HepG2 (cell line): ENCODE results near the gene P3H2. TPM values are rescaled to one million over a fixed set of nuclear protein-coding genes. Genes with fewer than 3 reads are reported as not detected.

ENCODE experiments used
- ATAC-seq: fragments of 200-7000 bp; cut with Tn5 transposase; 3 replicates; pipeline ENCODE4 v1.9.1; 2020; ENCODE audit warnings: mild to moderate bottlenecking, moderate library complexity
- BruUV-seq: library from RNA; stranded (reverse); fragments of 400-500 nt; replicated peaks from 2 replicates; lab custom pipeline; 2021; lab: Mats Ljungman, UMichigan
- CTCF ChIA-PET: fragments of 300-600 bp; formaldehyde crosslinking; extraction: SDS; loops from one replicate; lab custom pipeline; 2021; ENCODE audit warnings: low total read pairs, inconsistent platforms, low intra/inter-chr PET ratio; lab: Yijun Ruan, JAX
- POLR2A ChIA-PET: fragments of 350-600 bp; sonication (Branson Sonifier 250); formaldehyde crosslinking; loops from one replicate; lab custom pipeline; 2020; ENCODE audit warnings: antibody characterized with exemption, inconsistent platforms; lab: Yijun Ruan, JAX
- DNase-seq: peaks from one replicate; pipeline ENCODE4 v3.0.0-alpha.2; 2015; ENCODE audit warnings: low spot score
- FAIRE-seq: peaks from 3 replicates; lab custom pipeline; 2011; peaks lifted over from hg19 to GRCh38; lab: Jason Lieb, UNC
- H2AFZ ChIP-seq: one replicate; pipeline ENCODE4 v1.6.1; 2011; ENCODE audit warnings: low read length, inconsistent platforms
- H3K27ac ChIP-seq: fragments of 300-600 bp; 3 replicates; pipeline ENCODE4 v1.8.0; 2011; ENCODE audit warnings: mixed run types, mild to moderate bottlenecking, mixed read lengths, low read length, inconsistent platforms; ENCODE audit not compliant: insufficient read depth; ENCODE audit errors: extremely low read length
- H3K27me3 ChIP-seq, 2 experiments: fragments of 200-600 bp in 1 of 2; 2 replicates in 1 of 2; 3 replicates in 1 of 2; pipeline versions ENCODE4 v1.6.0 to v1.8.0; 2011; ENCODE audit warnings: low read length in 2 of 2, mild to moderate bottlenecking in 2 of 2, moderate library complexity in 2 of 2, inconsistent platforms in 1 of 2; ENCODE audit not compliant: insufficient read depth in 2 of 2, control insufficient read depth in 1 of 2
- H3K36me3 ChIP-seq, 2 experiments: fragments of 200-600 bp in 1 of 2; replicated peaks in 1 of 2; 2 replicates in 1 of 2; 3 replicates in 1 of 2; pipeline versions ENCODE4 v1.5.1 to v1.8.0; 2011; ENCODE audit warnings: low read length in 2 of 2, inconsistent platforms in 1 of 2; ENCODE audit not compliant: insufficient read depth in 2 of 2, control insufficient read depth in 1 of 2
- H3K4me1 ChIP-seq: 2 replicates; pipeline ENCODE4 v1.5.1; 2012; ENCODE audit warnings: low read length, inconsistent platforms; ENCODE audit not compliant: insufficient read depth
- H3K4me2 ChIP-seq: 2 replicates; pipeline ENCODE4 v1.6.0; 2011; ENCODE audit warnings: low read depth, low read length, inconsistent platforms
- H3K4me3 ChIP-seq, 3 experiments: fragments of 200-600 bp in 1 of 3; sonication (generic), shearing (Covaris generic) in 1 of 3; replicated peaks in 1 of 3; 2 replicates each; pipeline ENCODE4 v1.5.1; 2011 to 2016; ENCODE audit warnings: low read length in 3 of 3, inconsistent platforms in 2 of 3, low read depth in 2 of 3, mild to moderate bottlenecking in 2 of 3, control low read depth in 1 of 3, mixed read lengths in 1 of 3; ENCODE audit not compliant: insufficient read depth in 1 of 3
- H3K79me2 ChIP-seq: one replicate; pipeline ENCODE4 v1.6.1; 2011; ENCODE audit warnings: low read length, inconsistent platforms; ENCODE audit not compliant: insufficient read depth
- H3K9ac ChIP-seq: 2 replicates; pipeline ENCODE4 v1.6.0; 2011; ENCODE audit warnings: mild to moderate bottlenecking, low read depth, low read length, inconsistent platforms; ENCODE audit not compliant: insufficient read depth
- H3K9me3 ChIP-seq: 2 replicates; pipeline ENCODE4 v1.5.1; 2012; ENCODE audit warnings: mild to moderate bottlenecking, low read length
- H4K20me1 ChIP-seq: 2 replicates; pipeline ENCODE4 v1.6.0; 2011; ENCODE audit warnings: inconsistent platforms, mild to moderate bottlenecking, low read length, moderate library complexity; ENCODE audit not compliant: insufficient read depth
- CREM ChIP-seq, 2 experiments: sonication (generic) in 1 of 2; formaldehyde crosslinking in 1 of 2; IDR thresholded peaks; 2 replicates each; pipeline versions ENCODE4 v1.4.0 to v1.6.1; 2016 to 2020; ENCODE audit warnings: antibody characterized with exemption in 1 of 2, mild to moderate bottlenecking in 1 of 2, missing genetic modification reagents in 1 of 2
- ELF4 ChIP-seq: sonication (generic); formaldehyde crosslinking; IDR thresholded peaks from 2 replicates; pipeline ENCODE4 v1.5.0; 2020; ENCODE audit warnings: missing genetic modification reagents, mild to moderate bottlenecking, moderate library complexity, borderline replicate concordance
- GTF2F1 ChIP-seq: fragments of 150-350 bp; IDR thresholded peaks from 2 replicates; pipeline ENCODE4 v1.6.1; 2014; ENCODE audit warnings: low read length
- NFE2L2 ChIP-seq: fragments of 150-350 bp; IDR thresholded peaks from 2 replicates; pipeline ENCODE4 v1.6.1; 2014; ENCODE audit warnings: low read length
- NFIB ChIP-seq: sonication (generic); formaldehyde crosslinking; IDR thresholded peaks from 2 replicates; pipeline ENCODE4 v1.9.0; 2021; ENCODE audit warnings: missing genetic modification reagents, mild to moderate bottlenecking, borderline replicate concordance
- NFKBIZ ChIP-seq: IDR thresholded peaks from 2 replicates; pipeline ENCODE4 v1.6.1; 2018; ENCODE audit warnings: missing genetic modification reagents, missing compliant biosample characterization
- SMC3 ChIP-seq: IDR thresholded peaks from 2 replicates; pipeline ENCODE4 v1.6.1; 2011; ENCODE audit warnings: low read length, improper control_type of control experiment
- ZC3H13 ChIP-seq: sonication (generic); formaldehyde crosslinking; IDR thresholded peaks from 2 replicates; pipeline ENCODE4 v1.8.1; 2023; ENCODE audit warnings: mild to moderate bottlenecking, missing genetic modification reagents, moderate library complexity
- ZFP37 ChIP-seq: sonication (generic); formaldehyde crosslinking; IDR thresholded peaks from 2 replicates; pipeline ENCODE4 v1.4.0; 2020; ENCODE audit warnings: missing genetic modification reagents, borderline replicate concordance
- ZNF263 ChIP-seq: sonication (generic); formaldehyde crosslinking; IDR thresholded peaks from 2 replicates; pipeline ENCODE4 v1.4.0; 2020; ENCODE audit warnings: missing genetic modification reagents
- ZNF607 ChIP-seq: sonication (generic); formaldehyde crosslinking; IDR thresholded peaks from 2 replicates; pipeline ENCODE4 v1.5.1; 2020; ENCODE audit warnings: missing genetic modification reagents, mild to moderate bottlenecking, borderline replicate concordance
- ZSCAN21 ChIP-seq: sonication (generic); formaldehyde crosslinking; IDR thresholded peaks from 2 replicates; pipeline ENCODE4 v1.8.0; 2022; ENCODE audit warnings: mild to moderate bottlenecking, missing genetic modification reagents, moderate library complexity, borderline replicate concordance
- WGBS: methylation state at CpG from one replicate; pipeline ENCODE4 v1.1.6; 2017; ENCODE audit warnings: low lambda C conversion rate; 5-methylcytosine and 5-hydroxymethylcytosine counted together
- in situ Hi-C: cut with HindIII; loops from 2 replicates; pipeline ENCODE4 v1.10.0; 2017; ENCODE audit warnings: low pct_unique_long_range_greater_than_20kb; ENCODE audit not compliant: extremely low pct_ligation_motif_present
- intact Hi-C: fragments of 100-400 bp; cut with micrococcal nuclease; formaldehyde crosslinking; loops from one replicate; pipeline ENCODE4 v1.10.0; 2022; ENCODE audit not compliant: unreplicated experiment
- polyA plus RNA-seq, 8 experiments: library from polyadenylated mRNA; depleted of rRNA in 3 of 8; stranded (reverse) in 7 of 8; unstranded in 1 of 8; fragments of >200 nt; fragmentation: Illumina TruSeq in 4 of 8; extraction: Trizol in 4 of 8; gene quantifications; 2 replicates each; pipeline versions ENCODE4 v1.2.1 to v1.2.3, GENCODE V29; 2011 to 2016; ENCODE audit warnings: low read depth in 4 of 8, missing spikeins in 1 of 8, mixed read lengths in 1 of 8; ENCODE audit not compliant: insufficient read depth in 1 of 8
- total RNA-seq, 5 experiments: library from RNA; depleted of rRNA; stranded (reverse); fragments of >200 nt; fragmentation: Illumina TruSeq; extraction: Trizol; gene quantifications; 2 replicates each; pipeline ENCODE4 v1.2.3, GENCODE V29; 2016; ENCODE audit warnings: low read depth in 1 of 5
- TF ChIP-seq, protein P1 (sequence below): sonication (generic); formaldehyde crosslinking; IDR thresholded peaks from 2 replicates; pipeline ENCODE4 v1.4.0; 2020; ENCODE audit warnings: missing genetic modification reagents
- TF ChIP-seq, protein P2 (sequence below): sonication (generic); formaldehyde crosslinking; IDR thresholded peaks from 2 replicates; pipeline ENCODE4 v1.8.1; 2023; ENCODE audit warnings: mild to moderate bottlenecking, missing genetic modification reagents, borderline replicate concordance

P3H2 gene
- total and polyA plus RNA-seq, 2 of the 13 experiments (the other 11 are each of a cell fraction or from before 2014, with no cell fraction given): not detected

DNA sequence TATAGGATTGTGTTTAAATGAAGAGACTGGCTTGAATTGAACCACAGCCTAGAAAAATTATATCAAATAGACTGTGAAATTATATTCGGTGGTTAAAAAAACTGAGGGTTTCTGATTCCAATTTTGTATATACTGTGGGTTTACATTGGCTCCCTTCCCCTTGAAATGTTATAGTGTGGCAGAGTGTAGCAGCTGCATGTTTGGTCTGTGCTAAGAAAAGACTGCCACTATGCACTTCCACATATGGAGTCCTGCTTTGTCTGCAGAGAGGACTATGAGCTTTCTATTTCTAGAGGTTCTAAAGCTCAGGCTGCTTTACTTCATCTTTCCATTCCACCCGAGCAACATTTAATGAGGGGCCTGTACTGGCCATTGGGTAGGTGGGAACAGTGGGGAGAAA, 112.3 kb downstream of the P3H2 start (continued):
- TF ChIP-seq, protein P1, sequence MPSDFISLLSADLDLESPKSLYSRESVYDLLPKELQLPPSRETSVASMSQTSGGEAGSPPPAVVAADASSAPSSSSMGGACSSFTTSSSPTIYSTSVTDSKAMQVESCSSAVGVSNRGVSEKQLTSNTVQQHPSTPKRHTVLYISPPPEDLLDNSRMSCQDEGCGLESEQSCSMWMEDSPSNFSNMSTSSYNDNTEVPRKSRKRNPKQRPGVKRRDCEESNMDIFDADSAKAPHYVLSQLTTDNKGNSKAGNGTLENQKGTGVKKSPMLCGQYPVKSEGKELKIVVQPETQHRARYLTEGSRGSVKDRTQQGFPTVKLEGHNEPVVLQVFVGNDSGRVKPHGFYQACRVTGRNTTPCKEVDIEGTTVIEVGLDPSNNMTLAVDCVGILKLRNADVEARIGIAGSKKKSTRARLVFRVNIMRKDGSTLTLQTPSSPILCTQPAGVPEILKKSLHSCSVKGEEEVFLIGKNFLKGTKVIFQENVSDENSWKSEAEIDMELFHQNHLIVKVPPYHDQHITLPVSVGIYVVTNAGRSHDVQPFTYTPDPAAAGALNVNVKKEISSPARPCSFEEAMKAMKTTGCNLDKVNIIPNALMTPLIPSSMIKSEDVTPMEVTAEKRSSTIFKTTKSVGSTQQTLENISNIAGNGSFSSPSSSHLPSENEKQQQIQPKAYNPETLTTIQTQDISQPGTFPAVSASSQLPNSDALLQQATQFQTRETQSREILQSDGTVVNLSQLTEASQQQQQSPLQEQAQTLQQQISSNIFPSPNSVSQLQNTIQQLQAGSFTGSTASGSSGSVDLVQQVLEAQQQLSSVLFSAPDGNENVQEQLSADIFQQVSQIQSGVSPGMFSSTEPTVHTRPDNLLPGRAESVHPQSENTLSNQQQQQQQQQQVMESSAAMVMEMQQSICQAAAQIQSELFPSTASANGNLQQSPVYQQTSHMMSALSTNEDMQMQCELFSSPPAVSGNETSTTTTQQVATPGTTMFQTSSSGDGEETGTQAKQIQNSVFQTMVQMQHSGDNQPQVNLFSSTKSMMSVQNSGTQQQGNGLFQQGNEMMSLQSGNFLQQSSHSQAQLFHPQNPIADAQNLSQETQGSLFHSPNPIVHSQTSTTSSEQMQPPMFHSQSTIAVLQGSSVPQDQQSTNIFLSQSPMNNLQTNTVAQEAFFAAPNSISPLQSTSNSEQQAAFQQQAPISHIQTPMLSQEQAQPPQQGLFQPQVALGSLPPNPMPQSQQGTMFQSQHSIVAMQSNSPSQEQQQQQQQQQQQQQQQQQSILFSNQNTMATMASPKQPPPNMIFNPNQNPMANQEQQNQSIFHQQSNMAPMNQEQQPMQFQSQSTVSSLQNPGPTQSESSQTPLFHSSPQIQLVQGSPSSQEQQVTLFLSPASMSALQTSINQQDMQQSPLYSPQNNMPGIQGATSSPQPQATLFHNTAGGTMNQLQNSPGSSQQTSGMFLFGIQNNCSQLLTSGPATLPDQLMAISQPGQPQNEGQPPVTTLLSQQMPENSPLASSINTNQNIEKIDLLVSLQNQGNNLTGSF (CRISPR knock-in tag): no peak
- TF ChIP-seq ZSCAN21 (CRISPR knock-in tag) (no peak), ZFP37 (CRISPR knock-in tag) (no peak), CREM (IDR thresholded peaks at IDR 0.05) (no peak), CREM (CRISPR knock-in tag; IDR thresholded peaks at IDR 0.05) (no peak), NFKBIZ (CRISPR knock-in tag) (no peak), ZNF263 (CRISPR knock-in tag) (no peak)

DNA sequence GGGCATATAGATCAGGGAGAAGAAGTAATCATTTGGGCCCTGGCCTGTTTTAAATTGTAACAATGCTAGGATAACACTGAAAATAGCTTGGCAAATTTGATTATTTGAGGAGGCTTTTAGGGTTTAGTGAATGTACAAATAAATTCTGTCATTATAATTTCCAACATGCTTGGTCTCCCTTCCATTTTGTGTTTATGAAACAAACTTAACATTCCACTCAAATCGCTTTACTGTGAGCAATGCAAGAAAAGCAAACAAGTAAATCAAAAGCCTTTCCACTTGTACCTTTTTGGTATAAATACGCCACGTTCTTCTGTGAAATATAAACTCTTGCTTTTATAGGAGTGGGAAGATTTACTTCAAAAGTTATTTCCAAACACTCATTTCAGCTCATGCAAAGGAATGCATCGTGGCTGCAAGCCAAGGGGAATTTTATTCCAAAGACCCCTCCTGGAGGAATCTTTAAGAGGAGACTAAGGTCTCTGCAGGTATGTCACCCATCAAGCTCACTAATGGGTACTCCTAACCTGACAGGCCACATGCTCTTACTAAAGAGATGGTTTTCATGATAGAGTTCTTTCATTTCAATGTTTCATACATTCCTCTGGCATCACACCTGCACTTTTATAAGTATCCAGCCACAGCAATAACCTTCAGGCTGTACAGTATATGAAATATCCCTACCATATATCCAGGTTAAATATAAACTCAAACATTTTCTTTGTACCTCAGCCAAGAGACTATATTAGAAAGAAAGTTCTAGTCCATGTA, 115.2 kb downstream of the P3H2 start:
- Histone ChIP-seq H3K79me2 (no peaks in the 10 kb centered on the region), H3K27me3 (no peaks in the 10 kb centered on the region), H3K4me3 (no peak overlapping the region), H3K9me3 (no peaks in the 10 kb centered on the region), H4K20me1 (no peaks in the 10 kb centered on the region), H3K27ac (no peak overlapping the region), H3K4me1 (peaks cover 3% of the 10 kb centered on the region), H3K9ac (no peak overlapping the region), H3K36me3 (no peaks in the 10 kb centered on the region), H2AFZ (no peak overlapping the region), H3K4me2 (no peak overlapping the region)
- no TSS peak for BruUV-seq
- DNase-seq (no peak), FAIRE-seq (no peak), ATAC-seq (no peak)
- intact Hi-C loops (no loop called here), in situ Hi-C loops (no loop called here)
- POLR2A ChIA-PET: no interaction called here
- CTCF ChIA-PET: no interaction called here
- 5% methylated on average over 4 of the region's 4 CpGs for WGBS
- no peak for TF ChIP-seq ZNF607 (CRISPR knock-in tag)
- TF ChIP-seq, protein P2, sequence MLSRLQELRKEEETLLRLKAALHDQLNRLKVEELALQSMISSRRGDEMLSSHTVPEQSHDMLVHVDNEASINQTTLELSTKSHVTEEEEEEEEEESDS: no peak
- no peak for TF ChIP-seq GTF2F1
- no peak for TF ChIP-seq SMC3
- TF ChIP-seq ELF4 (CRISPR knock-in tag): no peak
- no peak for TF ChIP-seq NFIB (CRISPR knock-in tag)
- TF ChIP-seq ZC3H13 (CRISPR knock-in tag): no peak
- TF ChIP-seq NFE2L2: no peak
